Panc1 (cell line): ENCODE data around the gene MED28. TPM values are rescaled to one million over a fixed set of nuclear protein-coding genes. Genes with fewer than 3 reads are reported as not detected.

ENCODE experiments used
- ATAC-seq: fragments of 200-7000 bp; cut with Tn5 transposase; 2 replicates; pipeline ENCODE4 v1.9.1; 2020; ENCODE audit warnings: mild to moderate bottlenecking, moderate library complexity
- BruUV-seq: library from RNA; stranded (reverse); fragments of 400-500 nt; replicated peaks from 2 replicates; lab custom pipeline; 2021; lab: Mats Ljungman, UMichigan
- CTCF ChIA-PET: fragments of 300-600 bp; sonication (Branson Sonifier 250); formaldehyde crosslinking; loops from one replicate; lab custom pipeline; 2022; ENCODE audit warnings: antibody characterized with exemption; lab: Charles Lee
- POLR2A ChIA-PET: fragments of 300-600 bp; sonication (Branson Sonifier 250); formaldehyde crosslinking; loops from one replicate; lab custom pipeline; 2022; ENCODE audit warnings: antibody characterized with exemption; lab: Charles Lee
- DNase-seq: peaks from one replicate; pipeline ENCODE4 v3.0.0-alpha.2; 2010; ENCODE audit warnings: low read depth, low spot score
- H3K27ac ChIP-seq: 2 replicates; pipeline ENCODE4 v1.5.1; 2011; ENCODE audit warnings: mild to moderate bottlenecking, low read length, inconsistent platforms
- H3K27me3 ChIP-seq: fragments of 200-500 bp; sonication (Bioruptor generic); 2 replicates; pipeline ENCODE4 v1.6.0; 2014; ENCODE audit warnings: low read length, inconsistent platforms; ENCODE audit not compliant: control insufficient read depth, insufficient read depth
- H3K36me3 ChIP-seq: fragments of 200-500 bp; sonication (Bioruptor generic); 2 replicates; pipeline ENCODE4 v1.5.1; 2014; ENCODE audit warnings: inconsistent platforms, mild to moderate bottlenecking, low read length, moderate library complexity; ENCODE audit not compliant: control insufficient read depth, insufficient read depth
- H3K4me1 ChIP-seq: 2 replicates; pipeline ENCODE4 v1.5.1; 2011; ENCODE audit warnings: inconsistent platforms, mild to moderate bottlenecking, low read length, moderate library complexity; ENCODE audit not compliant: control insufficient read depth, insufficient read depth
- H3K4me3 ChIP-seq, 2 experiments: 2 replicates each; pipeline ENCODE4 v1.5.1; 2011 to 2012; ENCODE audit warnings: low read depth in 2 of 2, low read length in 2 of 2, mild to moderate bottlenecking in 2 of 2, inconsistent platforms in 1 of 2, moderate library complexity in 1 of 2
- H3K9me3 ChIP-seq: fragments of 200-500 bp; sonication (Bioruptor generic); 2 replicates; pipeline ENCODE4 v1.5.1; 2014; ENCODE audit warnings: low read depth, mild to moderate bottlenecking, inconsistent platforms, low read length, moderate library complexity; ENCODE audit not compliant: control insufficient read depth, insufficient read depth
- CTCF ChIP-seq: fragments of 450-650 bp; IDR thresholded peaks from 2 replicates; pipeline ENCODE4 v1.5.1; 2017; ENCODE audit warnings: mild to moderate bottlenecking
- POLR2AphosphoS5 ChIP-seq: IDR thresholded peaks from 2 replicates; pipeline ENCODE4 v1.6.1; 2012; ENCODE audit warnings: mild to moderate bottlenecking, low read depth, low read length, moderate library complexity
- REST ChIP-seq, 2 experiments: IDR thresholded peaks; 2 replicates each; pipeline ENCODE4 v1.6.1; 2011 to 2012; ENCODE audit warnings: low read depth in 2 of 2, control low read depth in 1 of 2, low read length in 1 of 2, mild to moderate bottlenecking in 1 of 2, moderate library complexity in 1 of 2; ENCODE audit not compliant: insufficient read depth in 1 of 2
- SIN3A ChIP-seq: IDR thresholded peaks from 2 replicates; pipeline ENCODE4 v1.6.1; 2012; ENCODE audit warnings: low read depth, mild to moderate bottlenecking, low read length, moderate library complexity, borderline replicate concordance; ENCODE audit not compliant: insufficient read depth
- TCF7L2 ChIP-seq: IDR thresholded peaks from 2 replicates; pipeline ENCODE4 v1.6.1; 2011; ENCODE audit warnings: mild to moderate bottlenecking, low read depth, low read length, inconsistent platforms
- in situ Hi-C: cut with HindIII; loops from 2 replicates; pipeline ENCODE4 v1.10.0; 2016; ENCODE audit warnings: low sequenced_read_pairs, low pct_unique_long_range_greater_than_20kb
- intact Hi-C: fragments of 100-400 bp; cut with micrococcal nuclease; formaldehyde crosslinking; loops from one replicate; pipeline ENCODE4 v1.10.0; 2022; ENCODE audit not compliant: unreplicated experiment
- total RNA-seq: library from RNA; stranded (reverse); gene quantifications from one replicate; pipeline ENCODE4 v1.2.1, GENCODE V29; 2021; ENCODE audit not compliant: unreplicated experiment

Gene MED28
- total RNA-seq, 1 experiment from 2014 or later = 32.1 TPM

- DNase-seq (no peak), ATAC-seq (no peak)
- Histone ChIP-seq H3K4me3 (no peak overlapping the region), H3K9me3 (no peaks in the 10 kb centered on the region), H3K27ac (no peak overlapping the region), H3K4me1 (no peaks in the 10 kb centered on the region), H3K36me3 (peaks cover 13% of the 10 kb centered on the region), H3K27me3 (no peaks in the 10 kb centered on the region)
- ChIA-PET CTCF (no interaction called here), POLR2A (no interaction called here)
- intact Hi-C loops = no loop called here
- no TSS peak for BruUV-seq
- TF ChIP-seq REST (IDR thresholded peaks at IDR 0.05; ENCODE audit: insufficient read depth in 1 of 2, low read depth in 2 of 2, low read length in 1 of 2) (no peak), POLR2AphosphoS5 (no peak), TCF7L2 (no peak), CTCF (no peak), SIN3A (no peak)
- in situ Hi-C loops = no loop called here
Observed at GRCh38 chr4:17587094-17587822, 27.2 kb upstream of the MED28 start.

GRCh38 chr4:17589355-17589754 is 25.1 kb upstream of the MED28 start:
- no peak for DNase-seq
- TF ChIP-seq CTCF (no peak), POLR2AphosphoS5 (no peak), TCF7L2 (no peak), REST (IDR thresholded peaks at IDR 0.05; ENCODE audit: insufficient read depth in 1 of 2, low read depth in 2 of 2, low read length in 1 of 2) (no peak), SIN3A (no peak)
- Histone ChIP-seq H3K9me3 (no peaks in the 10 kb centered on the region), H3K4me1 (no peaks in the 10 kb centered on the region), H3K36me3 (peaks cover 4% of the 10 kb centered on the region), H3K27ac (no peak overlapping the region), H3K27me3 (no peaks in the 10 kb centered on the region), H3K4me3 (no peak overlapping the region)
- POLR2A ChIA-PET = no interaction called here
- no TSS peak for BruUV-seq
- no peak for ATAC-seq
- intact Hi-C loops = no loop called here
- in situ Hi-C loops = no loop called here
- CTCF ChIA-PET = no interaction called here
